Measurements from ENCODE around the gene F9.

Gene F9

DNA sequence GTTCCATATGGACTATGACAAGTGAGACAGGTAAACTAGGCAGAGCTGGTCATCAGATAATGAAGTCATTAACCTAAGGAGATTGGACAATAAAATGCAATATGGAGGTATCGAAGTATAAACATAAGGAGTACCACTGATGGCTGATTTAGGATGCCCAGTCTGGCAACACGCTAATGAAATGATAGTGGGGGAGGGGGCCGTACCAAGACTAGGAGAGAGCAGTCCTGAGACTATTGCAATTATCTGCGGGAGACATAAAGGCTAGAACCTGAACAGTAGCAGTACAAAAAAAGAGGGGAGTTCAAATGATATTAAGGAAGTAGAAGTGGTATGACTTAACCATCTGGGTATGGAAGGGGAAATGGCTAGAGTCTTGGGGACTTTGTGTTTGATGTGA, 2.3 kb downstream of the F9 start:
- in situ Hi-C loops (cut with MboI; ENCODE audit: low sequenced_read_pairs, unreplicated experiment) = no loop called here
- DNase-seq (ENCODE audit: low spot score) = no peak
- TF ChIP-seq, protein P1, sequence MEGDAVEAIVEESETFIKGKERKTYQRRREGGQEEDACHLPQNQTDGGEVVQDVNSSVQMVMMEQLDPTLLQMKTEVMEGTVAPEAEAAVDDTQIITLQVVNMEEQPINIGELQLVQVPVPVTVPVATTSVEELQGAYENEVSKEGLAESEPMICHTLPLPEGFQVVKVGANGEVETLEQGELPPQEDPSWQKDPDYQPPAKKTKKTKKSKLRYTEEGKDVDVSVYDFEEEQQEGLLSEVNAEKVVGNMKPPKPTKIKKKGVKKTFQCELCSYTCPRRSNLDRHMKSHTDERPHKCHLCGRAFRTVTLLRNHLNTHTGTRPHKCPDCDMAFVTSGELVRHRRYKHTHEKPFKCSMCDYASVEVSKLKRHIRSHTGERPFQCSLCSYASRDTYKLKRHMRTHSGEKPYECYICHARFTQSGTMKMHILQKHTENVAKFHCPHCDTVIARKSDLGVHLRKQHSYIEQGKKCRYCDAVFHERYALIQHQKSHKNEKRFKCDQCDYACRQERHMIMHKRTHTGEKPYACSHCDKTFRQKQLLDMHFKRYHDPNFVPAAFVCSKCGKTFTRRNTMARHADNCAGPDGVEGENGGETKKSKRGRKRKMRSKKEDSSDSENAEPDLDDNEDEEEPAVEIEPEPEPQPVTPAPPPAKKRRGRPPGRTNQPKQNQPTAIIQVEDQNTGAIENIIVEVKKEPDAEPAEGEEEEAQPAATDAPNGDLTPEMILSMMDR (IDR thresholded peaks at IDR 0.05; ENCODE audit: borderline replicate concordance, control extremely low read depth, extremely low read depth, insufficient read depth, missing control alignments) = no peak

DNA sequence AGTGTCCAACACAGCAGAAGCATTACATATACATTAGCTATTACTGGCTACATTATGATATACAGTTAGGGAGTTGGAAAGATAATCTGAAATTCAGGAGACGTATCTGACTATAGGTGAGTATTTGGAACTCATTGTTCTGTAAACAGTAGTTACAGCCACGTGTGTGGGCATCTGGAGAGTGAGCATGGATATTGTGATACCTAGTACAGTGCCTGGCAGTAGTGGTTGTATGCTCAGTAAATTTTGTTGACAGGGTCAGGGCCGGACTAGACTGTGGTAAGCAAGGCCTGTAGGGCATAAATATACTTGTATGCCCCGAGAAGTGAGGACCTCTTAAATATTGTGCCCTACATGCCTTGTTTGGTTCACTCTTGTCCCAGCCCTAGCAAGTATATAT, 2.9 kb downstream of the F9 start:
- TF ChIP-seq, protein P1 (IDR thresholded peaks at IDR 0.05; ENCODE audit: borderline replicate concordance, control extremely low read depth, extremely low read depth, insufficient read depth, missing control alignments) = no peak
- in situ Hi-C loops (cut with MboI; ENCODE audit: low sequenced_read_pairs, unreplicated experiment) = no loop called here
- no peak for DNase-seq (ENCODE audit: low spot score)

DNA sequence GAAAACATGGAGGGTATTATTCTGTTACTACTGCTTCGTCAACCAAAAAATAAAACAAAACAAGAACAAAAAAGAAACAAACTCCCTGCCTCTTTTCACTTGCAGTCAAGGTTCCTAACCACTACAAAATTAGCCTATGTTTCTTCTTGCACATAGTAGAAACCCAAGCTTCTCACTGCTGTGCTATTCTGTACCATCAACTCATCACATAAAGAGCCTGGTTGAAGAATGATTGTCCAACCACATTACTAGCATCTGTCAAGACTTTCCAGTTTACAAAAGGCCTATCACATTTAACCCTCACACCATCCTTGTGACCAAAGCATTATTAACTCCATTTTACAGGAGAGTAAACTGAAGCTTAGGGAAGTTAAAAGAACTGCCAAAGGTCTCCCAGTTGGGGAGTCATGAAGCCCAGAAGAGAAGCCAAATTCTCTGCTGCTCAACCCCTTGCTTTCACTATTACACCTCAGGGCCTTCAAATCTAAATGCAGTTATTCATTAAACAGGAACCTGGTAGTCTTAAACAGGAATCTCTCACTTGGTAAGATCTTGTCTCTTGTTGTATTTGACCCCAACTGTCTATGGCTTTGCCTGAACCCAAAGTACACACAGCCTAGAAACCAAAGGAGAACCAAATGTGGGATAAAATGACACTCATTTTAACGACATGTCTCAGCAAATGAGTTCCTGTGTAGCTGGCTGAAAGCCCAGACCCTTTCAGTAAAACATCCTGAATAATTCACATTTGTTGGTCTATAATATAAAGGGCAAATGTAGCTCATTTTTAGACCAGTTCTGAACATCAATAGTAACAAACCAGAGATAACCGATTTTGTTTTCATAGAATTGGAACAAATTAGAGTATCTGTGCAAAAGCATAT, 8.6 kb downstream of the F9 start:
- no peak for DNase-seq (ENCODE audit: low spot score)
- in situ Hi-C loops (cut with MboI; ENCODE audit: low sequenced_read_pairs, unreplicated experiment) = no loop called here
- TF ChIP-seq, protein P1 (IDR thresholded peaks at IDR 0.05; ENCODE audit: borderline replicate concordance, control extremely low read depth, extremely low read depth, insufficient read depth, missing control alignments) = no peak

DNA sequence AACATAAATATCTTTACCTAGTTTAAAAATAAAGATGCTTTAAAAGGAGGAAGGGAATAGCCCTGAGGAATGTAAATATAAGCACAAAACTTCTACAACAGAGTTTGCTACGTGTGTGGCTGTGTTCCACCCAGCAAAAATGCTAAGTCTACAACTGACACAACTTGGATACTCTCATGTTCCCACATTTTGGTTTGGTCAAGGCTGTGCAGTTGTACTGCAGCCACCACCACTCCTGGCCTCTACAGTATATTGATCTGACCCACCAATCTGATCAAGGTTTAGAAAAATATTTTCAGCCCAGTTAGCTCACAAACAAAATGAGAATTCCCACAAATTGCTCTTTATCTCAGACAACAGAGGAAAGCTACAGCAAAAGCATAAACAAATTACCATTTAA, 12.1 kb downstream of the F9 start:
- TF ChIP-seq, protein P1 (IDR thresholded peaks at IDR 0.05; ENCODE audit: borderline replicate concordance, control extremely low read depth, extremely low read depth, insufficient read depth, missing control alignments) = no peak
- no peak for DNase-seq (ENCODE audit: low spot score)
- in situ Hi-C loops (cut with MboI; ENCODE audit: low sequenced_read_pairs, unreplicated experiment) = no loop called here

DNA sequence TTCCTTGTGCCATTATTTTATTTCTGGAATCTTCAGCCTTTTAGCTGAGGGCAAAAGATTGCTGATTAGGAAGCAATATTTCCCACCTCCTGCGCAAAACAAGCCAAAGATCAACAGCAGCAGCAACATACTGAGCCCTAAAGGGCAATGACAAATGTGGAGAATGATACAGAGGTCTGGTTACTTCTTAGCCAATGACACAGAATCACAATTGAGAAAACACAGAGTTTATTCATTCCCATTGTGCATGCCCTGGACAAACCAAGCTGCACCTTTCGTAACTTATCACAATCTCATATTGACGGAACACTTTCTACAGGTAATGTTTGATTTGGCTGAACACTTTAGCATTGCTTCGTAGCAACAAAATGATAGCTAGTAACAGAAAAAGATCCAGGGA, 13.4 kb downstream of the F9 start:
- no peak for DNase-seq (ENCODE audit: low spot score)
- in situ Hi-C loops (cut with MboI; ENCODE audit: low sequenced_read_pairs, unreplicated experiment) = no loop called here
- TF ChIP-seq, protein P1 (IDR thresholded peaks at IDR 0.05; ENCODE audit: borderline replicate concordance, control extremely low read depth, extremely low read depth, insufficient read depth, missing control alignments) = no peak

DNA sequence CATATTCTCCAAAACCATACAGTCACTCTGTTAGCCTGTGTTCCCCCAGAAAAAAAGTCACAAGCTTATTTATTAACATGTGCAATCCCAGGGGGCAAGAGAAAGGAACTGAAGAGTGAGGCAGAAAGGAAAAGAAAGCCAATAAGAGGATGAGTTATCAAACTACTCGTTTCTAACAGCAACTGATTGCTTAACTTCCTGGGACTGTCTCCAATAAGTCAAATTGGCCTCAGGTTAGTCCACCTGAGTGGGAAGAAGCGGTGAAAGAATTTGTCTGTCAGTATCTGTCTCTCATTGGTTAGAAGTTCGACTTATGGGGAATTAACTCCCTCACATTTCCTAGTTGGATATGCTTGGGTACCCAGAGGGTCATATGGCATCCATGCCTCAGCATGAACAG, 14.1 kb downstream of the F9 start:
- DNase-seq (ENCODE audit: low spot score) = no peak
- in situ Hi-C loops (cut with MboI; ENCODE audit: low sequenced_read_pairs, unreplicated experiment) = no loop called here
- TF ChIP-seq, protein P1 (IDR thresholded peaks at IDR 0.05; ENCODE audit: borderline replicate concordance, control extremely low read depth, extremely low read depth, insufficient read depth, missing control alignments) = no peak

All from GM13976 (cell line).